HEK293T (cell line): ENCODE results near the gene CNTN6.

Source experiments
- ARNT ChIP-seq: fragments of 450-650 bp; IDR thresholded peaks from 2 replicates; pipeline ENCODE4 v1.6.1; 2017; ENCODE audit warnings: mild to moderate bottlenecking
- BHLHE40 ChIP-seq: fragments of 450-650 bp; IDR thresholded peaks from 2 replicates; pipeline ENCODE4 v1.6.1; 2016; ENCODE audit warnings: mild to moderate bottlenecking, moderate library complexity, borderline replicate concordance
- CTBP1 ChIP-seq: fragments of 450-650 bp; IDR thresholded peaks from 2 replicates; pipeline ENCODE4 v1.6.1; 2016; ENCODE audit warnings: borderline replicate concordance
- FOXM1 ChIP-seq: fragments of 450-650 bp; IDR thresholded peaks from 2 replicates; pipeline ENCODE4 v1.6.1; 2017; ENCODE audit warnings: mild to moderate bottlenecking, borderline replicate concordance
- HDGF ChIP-seq: fragments of 450-650 bp; IDR thresholded peaks from 2 replicates; pipeline ENCODE4 v1.6.1; 2017; ENCODE audit warnings: antibody characterized with exemption, borderline replicate concordance
- L3MBTL2 ChIP-seq: fragments of 450-650 bp; conservative IDR thresholded peaks from 2 replicates; pipeline ENCODE4 v1.6.1; 2016; ENCODE audit warnings: mild to moderate bottlenecking
- LEF1 ChIP-seq: fragments of 450-650 bp; IDR thresholded peaks from 2 replicates; pipeline ENCODE4 v1.6.1; 2017; ENCODE audit warnings: mild to moderate bottlenecking, borderline replicate concordance
- SP1 ChIP-seq: fragments of 450-650 bp; IDR thresholded peaks from 2 replicates; pipeline ENCODE4 v1.6.1; 2017
- TF ChIP-seq, protein P1 (sequence below): fragments of 450-650 bp; IDR thresholded peaks from 2 replicates; pipeline ENCODE4 v1.6.1; 2016

DNA sequence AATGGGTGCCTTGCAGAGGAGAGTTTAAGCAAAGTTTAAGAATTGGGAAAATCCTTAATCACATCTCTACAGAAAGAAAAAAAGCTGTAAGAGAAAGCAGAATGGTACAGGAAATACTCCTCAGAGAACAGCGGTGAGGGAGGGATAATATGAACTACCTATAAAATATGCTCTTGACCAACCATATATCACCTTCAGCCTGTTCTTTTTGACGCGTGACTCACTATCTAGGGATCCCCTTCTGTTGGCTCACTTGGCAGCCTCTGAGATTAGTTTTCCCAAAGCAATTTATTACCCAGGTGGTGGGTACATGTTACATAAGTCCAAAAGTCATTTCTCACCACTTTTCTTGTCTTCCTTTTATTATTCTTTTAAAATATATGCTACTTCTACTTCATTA, 97.7 kb downstream of the CNTN6 start:
- TF ChIP-seq FOXM1 (no peak), SP1 (no peak), CTBP1 (no peak), L3MBTL2 (no peak), HDGF (no peak), ARNT (no peak), LEF1 (no peak), BHLHE40 (no peak)
- TF ChIP-seq, protein P1, sequence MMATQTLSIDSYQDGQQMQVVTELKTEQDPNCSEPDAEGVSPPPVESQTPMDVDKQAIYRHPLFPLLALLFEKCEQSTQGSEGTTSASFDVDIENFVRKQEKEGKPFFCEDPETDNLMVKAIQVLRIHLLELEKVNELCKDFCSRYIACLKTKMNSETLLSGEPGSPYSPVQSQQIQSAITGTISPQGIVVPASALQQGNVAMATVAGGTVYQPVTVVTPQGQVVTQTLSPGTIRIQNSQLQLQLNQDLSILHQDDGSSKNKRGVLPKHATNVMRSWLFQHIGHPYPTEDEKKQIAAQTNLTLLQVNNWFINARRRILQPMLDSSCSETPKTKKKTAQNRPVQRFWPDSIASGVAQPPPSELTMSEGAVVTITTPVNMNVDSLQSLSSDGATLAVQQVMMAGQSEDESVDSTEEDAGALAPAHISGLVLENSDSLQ, result no peak
